HepG2 (cell line): Measurements from ENCODE around the gene SGMS1. TPM values are rescaled to one million over a fixed set of nuclear protein-coding genes. Genes with fewer than 3 reads are reported as not detected.

Experiments used
- ATAC-seq: fragments of 200-7000 bp; cut with Tn5 transposase; 3 replicates; pipeline ENCODE4 v1.9.1; 2020; ENCODE audit warnings: mild to moderate bottlenecking, moderate library complexity
- BruUV-seq: library from RNA; stranded (reverse); fragments of 400-500 nt; replicated peaks from 2 replicates; lab custom pipeline; 2021; lab: Mats Ljungman, UMichigan
- CTCF ChIA-PET: fragments of 300-600 bp; formaldehyde crosslinking; extraction: SDS; loops from one replicate; lab custom pipeline; 2021; ENCODE audit warnings: low total read pairs, inconsistent platforms, low intra/inter-chr PET ratio; lab: Yijun Ruan, JAX
- POLR2A ChIA-PET: fragments of 350-600 bp; sonication (Branson Sonifier 250); formaldehyde crosslinking; loops from one replicate; lab custom pipeline; 2020; ENCODE audit warnings: antibody characterized with exemption, inconsistent platforms; lab: Yijun Ruan, JAX
- DNase-seq: peaks from one replicate; pipeline ENCODE4 v3.0.0-alpha.2; 2015; ENCODE audit warnings: low spot score
- FAIRE-seq: peaks from 3 replicates; lab custom pipeline; 2011; peaks lifted over from hg19 to GRCh38; lab: Jason Lieb, UNC
- H2AFZ ChIP-seq: one replicate; pipeline ENCODE4 v1.6.1; 2011; ENCODE audit warnings: low read length, inconsistent platforms
- H3K27ac ChIP-seq: fragments of 300-600 bp; 3 replicates; pipeline ENCODE4 v1.8.0; 2011; ENCODE audit warnings: mixed run types, mild to moderate bottlenecking, mixed read lengths, low read length, inconsistent platforms; ENCODE audit not compliant: insufficient read depth; ENCODE audit errors: extremely low read length
- H3K27me3 ChIP-seq, 2 experiments: fragments of 200-600 bp in 1 of 2; 2 replicates in 1 of 2; 3 replicates in 1 of 2; pipeline versions ENCODE4 v1.6.0 to v1.8.0; 2011; ENCODE audit warnings: low read length in 2 of 2, mild to moderate bottlenecking in 2 of 2, moderate library complexity in 2 of 2, inconsistent platforms in 1 of 2; ENCODE audit not compliant: insufficient read depth in 2 of 2, control insufficient read depth in 1 of 2
- H3K36me3 ChIP-seq, 2 experiments: fragments of 200-600 bp in 1 of 2; replicated peaks in 1 of 2; 2 replicates in 1 of 2; 3 replicates in 1 of 2; pipeline versions ENCODE4 v1.5.1 to v1.8.0; 2011; ENCODE audit warnings: low read length in 2 of 2, inconsistent platforms in 1 of 2; ENCODE audit not compliant: insufficient read depth in 2 of 2, control insufficient read depth in 1 of 2
- H3K4me1 ChIP-seq: 2 replicates; pipeline ENCODE4 v1.5.1; 2012; ENCODE audit warnings: low read length, inconsistent platforms; ENCODE audit not compliant: insufficient read depth
- H3K4me2 ChIP-seq: 2 replicates; pipeline ENCODE4 v1.6.0; 2011; ENCODE audit warnings: low read depth, low read length, inconsistent platforms
- H3K4me3 ChIP-seq, 3 experiments: fragments of 200-600 bp in 1 of 3; sonication (generic), shearing (Covaris generic) in 1 of 3; replicated peaks in 1 of 3; 2 replicates each; pipeline ENCODE4 v1.5.1; 2011 to 2016; ENCODE audit warnings: low read length in 3 of 3, inconsistent platforms in 2 of 3, low read depth in 2 of 3, mild to moderate bottlenecking in 2 of 3, control low read depth in 1 of 3, mixed read lengths in 1 of 3; ENCODE audit not compliant: insufficient read depth in 1 of 3
- H3K79me2 ChIP-seq: one replicate; pipeline ENCODE4 v1.6.1; 2011; ENCODE audit warnings: low read length, inconsistent platforms; ENCODE audit not compliant: insufficient read depth
- H3K9ac ChIP-seq: 2 replicates; pipeline ENCODE4 v1.6.0; 2011; ENCODE audit warnings: mild to moderate bottlenecking, low read depth, low read length, inconsistent platforms; ENCODE audit not compliant: insufficient read depth
- H3K9me3 ChIP-seq: 2 replicates; pipeline ENCODE4 v1.5.1; 2012; ENCODE audit warnings: mild to moderate bottlenecking, low read length
- H4K20me1 ChIP-seq: 2 replicates; pipeline ENCODE4 v1.6.0; 2011; ENCODE audit warnings: inconsistent platforms, mild to moderate bottlenecking, low read length, moderate library complexity; ENCODE audit not compliant: insufficient read depth
- ARNT ChIP-seq: fragments of 450-650 bp; IDR thresholded peaks from 2 replicates; pipeline ENCODE4 v1.6.1; 2017
- ATAD3A ChIP-seq: sonication (generic); formaldehyde crosslinking; IDR thresholded peaks from 2 replicates; pipeline ENCODE4 v1.4.0; 2020; ENCODE audit warnings: missing genetic modification reagents
- CBX2 ChIP-seq, 2 experiments: fragments of 200-600 bp in 1 of 2; sonication (generic); formaldehyde crosslinking in 1 of 2; IDR thresholded peaks; 2 replicates each; pipeline versions ENCODE4 v1.7.0 to v1.8.1; 2018 to 2022; ENCODE audit warnings: low read depth in 2 of 2, low read length in 1 of 2, mild to moderate bottlenecking in 1 of 2, missing genetic modification reagents in 1 of 2
- CHCHD3 ChIP-seq: sonication (generic); formaldehyde crosslinking; IDR thresholded peaks from 2 replicates; pipeline ENCODE4 v1.8.0; 2022; ENCODE audit warnings: mild to moderate bottlenecking, missing genetic modification reagents, moderate library complexity
- DZIP1 ChIP-seq: sonication (generic); formaldehyde crosslinking; IDR thresholded peaks from 2 replicates; pipeline ENCODE4 v1.5.0; 2020; ENCODE audit warnings: mild to moderate bottlenecking, missing genetic modification reagents
- EHMT2 ChIP-seq: fragments of 200-600 bp; sonication (generic); IDR thresholded peaks from 2 replicates; pipeline ENCODE4 v1.7.0; 2017; ENCODE audit warnings: antibody characterized with exemption, low read depth, low read length, borderline replicate concordance
- GATAD2A ChIP-seq: IDR thresholded peaks from 2 replicates; pipeline ENCODE4 v1.6.1; 2016
- KLF6 ChIP-seq: IDR thresholded peaks from 2 replicates; pipeline ENCODE4 v1.8.0; 2016; ENCODE audit warnings: missing biosample characterization, missing genetic modification reagents
- KMT2A ChIP-seq: sonication (generic); formaldehyde crosslinking; IDR thresholded peaks from 2 replicates; pipeline ENCODE4 v1.4.0; 2020; ENCODE audit warnings: missing genetic modification reagents
- NCOA1 ChIP-seq: sonication (generic); formaldehyde crosslinking; IDR thresholded peaks from 2 replicates; pipeline ENCODE4 v1.9.0; 2021; ENCODE audit warnings: missing genetic modification reagents
- SALL2 ChIP-seq: sonication (generic); formaldehyde crosslinking; IDR thresholded peaks from 2 replicates; pipeline ENCODE4 v1.8.1; 2023; ENCODE audit warnings: mild to moderate bottlenecking, missing genetic modification reagents, inconsistent platforms
- SUZ12 ChIP-seq: fragments of 150-350 bp; IDR thresholded peaks from 2 replicates; pipeline ENCODE4 v1.6.1; 2014; ENCODE audit warnings: low read depth, low read length
- ZBTB2 ChIP-seq: sonication (generic); formaldehyde crosslinking; IDR thresholded peaks from 2 replicates; pipeline ENCODE4 v1.8.0; 2022; ENCODE audit warnings: low read depth, missing genetic modification reagents
- ZNF124 ChIP-seq: sonication (generic); formaldehyde crosslinking; IDR thresholded peaks from 2 replicates; pipeline ENCODE4 v1.4.0; 2020; ENCODE audit warnings: missing genetic modification reagents
- ZNF20 ChIP-seq: sonication (generic); formaldehyde crosslinking; IDR thresholded peaks from 2 replicates; pipeline ENCODE4 v1.4.0; 2020; ENCODE audit warnings: mild to moderate bottlenecking, moderate library complexity, missing genetic modification reagents
- ZNF33B ChIP-seq: sonication (generic); formaldehyde crosslinking; IDR thresholded peaks from 2 replicates; pipeline ENCODE4 v1.5.1; 2020; ENCODE audit warnings: mild to moderate bottlenecking, missing genetic modification reagents
- WGBS: methylation state at CpG from one replicate; pipeline ENCODE4 v1.1.6; 2017; ENCODE audit warnings: low lambda C conversion rate; 5-methylcytosine and 5-hydroxymethylcytosine counted together
- in situ Hi-C: cut with HindIII; loops from 2 replicates; pipeline ENCODE4 v1.10.0; 2017; ENCODE audit warnings: low pct_unique_long_range_greater_than_20kb; ENCODE audit not compliant: extremely low pct_ligation_motif_present
- intact Hi-C: fragments of 100-400 bp; cut with micrococcal nuclease; formaldehyde crosslinking; loops from one replicate; pipeline ENCODE4 v1.10.0; 2022; ENCODE audit not compliant: unreplicated experiment
- polyA plus RNA-seq, 8 experiments: library from polyadenylated mRNA; depleted of rRNA in 3 of 8; stranded (reverse) in 7 of 8; unstranded in 1 of 8; fragments of >200 nt; fragmentation: Illumina TruSeq in 4 of 8; extraction: Trizol in 4 of 8; gene quantifications; 2 replicates each; pipeline versions ENCODE4 v1.2.1 to v1.2.3, GENCODE V29; 2011 to 2016; ENCODE audit warnings: low read depth in 4 of 8, missing spikeins in 1 of 8, mixed read lengths in 1 of 8; ENCODE audit not compliant: insufficient read depth in 1 of 8
- total RNA-seq, 5 experiments: library from RNA; depleted of rRNA; stranded (reverse); fragments of >200 nt; fragmentation: Illumina TruSeq; extraction: Trizol; gene quantifications; 2 replicates each; pipeline ENCODE4 v1.2.3, GENCODE V29; 2016; ENCODE audit warnings: low read depth in 1 of 5
- TF ChIP-seq, protein P1 (sequence below): sonication (generic); formaldehyde crosslinking; IDR thresholded peaks from 2 replicates; pipeline ENCODE4 v1.4.0; 2020; ENCODE audit warnings: missing genetic modification reagents, borderline replicate concordance
- TF ChIP-seq, protein P2 (sequence below): sonication (generic); formaldehyde crosslinking; IDR thresholded peaks from 2 replicates; pipeline ENCODE4 v1.5.0; 2020; ENCODE audit warnings: mild to moderate bottlenecking, missing genetic modification reagents

Gene SGMS1
- total and polyA plus RNA-seq, 2 of the 13 experiments (the other 11 are each of a cell fraction or from before 2014, with no cell fraction given), result 6.5 to 15.1 TPM

DNA sequence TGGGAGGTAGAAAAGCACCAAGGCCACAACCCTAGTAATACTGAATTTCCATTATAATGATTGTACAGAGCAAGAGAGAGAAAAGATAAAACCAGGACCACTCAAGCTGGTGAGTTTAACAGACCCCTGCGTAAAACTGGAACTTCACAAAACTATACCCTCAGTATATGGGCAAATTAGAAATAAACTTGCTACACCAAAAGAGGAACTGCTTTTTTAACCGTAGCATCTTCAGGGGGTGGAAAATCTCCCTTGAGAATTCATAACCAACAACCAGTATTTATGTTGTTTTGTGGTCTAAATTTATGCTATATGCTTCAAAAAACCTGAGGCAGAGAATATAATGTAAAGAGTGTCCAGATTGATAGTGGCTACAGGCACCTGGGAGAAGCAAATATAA lies 171.2 kb downstream of the SGMS1 start:
- H2AFZ ChIP-seq, result no peak overlapping the region
- H3K27me3 ChIP-seq, result no peaks in the 10 kb centered on the region
- ChIA-PET CTCF (no interaction called here), POLR2A (no interaction called here)
- H4K20me1 ChIP-seq, result no peaks in the 10 kb centered on the region
- intact Hi-C loops, result no loop called here
- no peaks in the 10 kb centered on the region for H3K36me3 ChIP-seq
- no TSS peak for BruUV-seq
- no peak overlapping the region for H3K4me2 ChIP-seq
- DNase-seq (no peak), ATAC-seq (no peak), FAIRE-seq (no peak)
- no peaks in the 10 kb centered on the region for H3K9me3 ChIP-seq
- H3K4me1 ChIP-seq, result no peaks in the 10 kb centered on the region
- WGBS, result 100% methylated on average over 2 of the region's 2 CpGs
- in situ Hi-C loops, result no loop called here
- no peak overlapping the region for H3K4me3 ChIP-seq
- no peaks in the 10 kb centered on the region for H3K79me2 ChIP-seq
- H3K9ac ChIP-seq, result no peak overlapping the region
- no peak overlapping the region for H3K27ac ChIP-seq
- TF ChIP-seq GATAD2A (CRISPR knock-in tag) (no peak), CBX2 (IDR thresholded peaks at IDR 0.05; ENCODE audit: low read depth, low read length) (no peak), CBX2 (CRISPR knock-in tag; IDR thresholded peaks at IDR 0.05; ENCODE audit: low read depth) (no peak), ATAD3A (CRISPR knock-in tag) (no peak), CHCHD3 (no peak), ZNF124 (CRISPR knock-in tag) (no peak), ZNF33B (no peak), EHMT2 (no peak), DZIP1 (CRISPR knock-in tag) (no peak), SUZ12 (no peak), ZNF20 (no peak), ARNT (no peak), NCOA1 (no peak), KMT2A (no peak), KLF6 (CRISPR knock-in tag) (no peak), SALL2 (CRISPR knock-in tag) (no peak), ZBTB2 (CRISPR knock-in tag) (no peak)
- TF ChIP-seq, protein P1, sequence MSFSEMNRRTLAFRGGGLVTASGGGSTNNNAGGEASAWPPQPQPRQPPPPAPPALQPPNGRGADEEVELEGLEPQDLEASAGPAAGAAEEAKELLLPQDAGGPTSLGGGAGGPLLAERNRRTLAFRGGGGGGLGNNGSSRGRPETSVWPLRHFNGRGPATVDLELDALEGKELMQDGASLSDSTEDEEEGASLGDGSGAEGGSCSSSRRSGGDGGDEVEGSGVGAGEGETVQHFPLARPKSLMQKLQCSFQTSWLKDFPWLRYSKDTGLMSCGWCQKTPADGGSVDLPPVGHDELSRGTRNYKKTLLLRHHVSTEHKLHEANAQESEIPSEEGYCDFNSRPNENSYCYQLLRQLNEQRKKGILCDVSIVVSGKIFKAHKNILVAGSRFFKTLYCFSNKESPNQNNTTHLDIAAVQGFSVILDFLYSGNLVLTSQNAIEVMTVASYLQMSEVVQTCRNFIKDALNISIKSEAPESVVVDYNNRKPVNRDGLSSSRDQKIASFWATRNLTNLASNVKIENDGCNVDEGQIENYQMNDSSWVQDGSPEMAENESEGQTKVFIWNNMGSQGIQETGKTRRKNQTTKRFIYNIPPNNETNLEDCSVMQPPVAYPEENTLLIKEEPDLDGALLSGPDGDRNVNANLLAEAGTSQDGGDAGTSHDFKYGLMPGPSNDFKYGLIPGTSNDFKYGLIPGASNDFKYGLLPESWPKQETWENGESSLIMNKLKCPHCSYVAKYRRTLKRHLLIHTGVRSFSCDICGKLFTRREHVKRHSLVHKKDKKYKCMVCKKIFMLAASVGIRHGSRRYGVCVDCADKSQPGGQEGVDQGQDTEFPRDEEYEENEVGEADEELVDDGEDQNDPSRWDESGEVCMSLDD (CRISPR knock-in tag), result no peak
- TF ChIP-seq, protein P2, sequence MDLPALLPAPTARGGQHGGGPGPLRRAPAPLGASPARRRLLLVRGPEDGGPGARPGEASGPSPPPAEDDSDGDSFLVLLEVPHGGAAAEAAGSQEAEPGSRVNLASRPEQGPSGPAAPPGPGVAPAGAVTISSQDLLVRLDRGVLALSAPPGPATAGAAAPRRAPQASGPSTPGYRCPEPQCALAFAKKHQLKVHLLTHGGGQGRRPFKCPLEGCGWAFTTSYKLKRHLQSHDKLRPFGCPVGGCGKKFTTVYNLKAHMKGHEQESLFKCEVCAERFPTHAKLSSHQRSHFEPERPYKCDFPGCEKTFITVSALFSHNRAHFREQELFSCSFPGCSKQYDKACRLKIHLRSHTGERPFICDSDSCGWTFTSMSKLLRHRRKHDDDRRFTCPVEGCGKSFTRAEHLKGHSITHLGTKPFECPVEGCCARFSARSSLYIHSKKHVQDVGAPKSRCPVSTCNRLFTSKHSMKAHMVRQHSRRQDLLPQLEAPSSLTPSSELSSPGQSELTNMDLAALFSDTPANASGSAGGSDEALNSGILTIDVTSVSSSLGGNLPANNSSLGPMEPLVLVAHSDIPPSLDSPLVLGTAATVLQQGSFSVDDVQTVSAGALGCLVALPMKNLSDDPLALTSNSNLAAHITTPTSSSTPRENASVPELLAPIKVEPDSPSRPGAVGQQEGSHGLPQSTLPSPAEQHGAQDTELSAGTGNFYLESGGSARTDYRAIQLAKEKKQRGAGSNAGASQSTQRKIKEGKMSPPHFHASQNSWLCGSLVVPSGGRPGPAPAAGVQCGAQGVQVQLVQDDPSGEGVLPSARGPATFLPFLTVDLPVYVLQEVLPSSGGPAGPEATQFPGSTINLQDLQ (CRISPR knock-in tag), result no peak
